Activated CD8-positive, alpha-beta T cell treated with anti-CD3 and anti-CD28 coated beads for 36 hours (primary cell): ENCODE results near the gene COX19. TPM values are rescaled to one million over a fixed set of nuclear protein-coding genes. Genes with fewer than 3 reads are reported as not detected.

Source experiments
- ATAC-seq: fragments of 200-7000 bp; cut with Tn5 transposase; one replicate; pipeline ENCODE4 v1.10.0; 2021; ENCODE audit warnings: mild to moderate bottlenecking, moderate library complexity
- CTCF ChIA-PET: fragments of 350-600 bp; sonication (Branson Sonifier 250); formaldehyde crosslinking; loops from one replicate; lab custom pipeline; 2021; ENCODE audit warnings: antibody characterized with exemption; lab: Charles Lee
- POLR2A ChIA-PET: fragments of 350-600 bp; sonication (Branson Sonifier 250); formaldehyde crosslinking; loops from one replicate; lab custom pipeline; 2021; ENCODE audit warnings: antibody characterized with exemption; lab: Charles Lee
- DNase-seq: peaks from one replicate; pipeline ENCODE4 v3.0.0-alpha.2; 2020
- H3K27ac Mint-ChIP-seq: one replicate; pipeline ENCODE4 v1.8.0; 2021; ENCODE audit warnings: mild to moderate bottlenecking, mixed read lengths
- H3K27me3 Mint-ChIP-seq: one replicate; pipeline ENCODE4 v1.8.0; 2021; ENCODE audit warnings: mixed read lengths
- H3K36me3 Mint-ChIP-seq: one replicate; pipeline ENCODE4 v1.8.0; 2021; ENCODE audit warnings: low read depth, mixed read lengths
- H3K4me1 Mint-ChIP-seq: one replicate; pipeline ENCODE4 v1.8.0; 2021; ENCODE audit warnings: low read depth, mixed read lengths
- H3K4me3 Mint-ChIP-seq: one replicate; pipeline ENCODE4 v1.8.0; 2021; ENCODE audit warnings: mild to moderate bottlenecking, moderate library complexity, mixed read lengths
- H3K9me3 Mint-ChIP-seq: one replicate; pipeline ENCODE4 v1.8.0; 2021; ENCODE audit warnings: mixed read lengths
- CTCF ChIP-seq: fragments of 200-600 bp; IDR thresholded peaks from one replicate; pipeline ENCODE4 v1.8.0; 2022; ENCODE audit warnings: antibody characterized with exemption, mild to moderate bottlenecking
- intact Hi-C: fragments of 100-400 bp; cut with micrococcal nuclease; formaldehyde crosslinking; loops from one replicate; pipeline ENCODE4 v1.10.0; 2022
- total RNA-seq, 2 experiments: library from RNA; stranded (reverse); gene quantifications; one replicate each; pipeline ENCODE4 v1.2.3, GENCODE V29; 2021

COX19 gene
- total RNA-seq, 2 experiments from 2014 or later, result 15.5 to 18.0 TPM

GRCh38 chr7:981793-982510 lies 6.6 kb upstream of the COX19 start:
- intact Hi-C loops, result no loop called here
- ChIA-PET POLR2A (no interaction called here), CTCF (interaction anchor here (1.1 to 1.2 kb wide), 2 partner anchors 11 to 195 kb away, joined by 3 to 4 read pairs; no protein-coding TSS in a partner anchor)
- Mint-ChIP-seq H3K4me3 (no peak overlapping the region), H3K36me3 (no peaks in the 10 kb centered on the region), H3K27ac (no peak overlapping the region), H3K27me3 (peaks cover 4% of the 10 kb centered on the region), H3K4me1 (peaks cover 3% of the 10 kb centered on the region), H3K9me3 (no peaks in the 10 kb centered on the region)
- no peak for TF ChIP-seq CTCF
- DNase-seq, result no peak
- ATAC-seq, result no peak

GRCh38 chr7:979886-980571 lies 4.7 kb upstream of the COX19 start:
- POLR2A ChIA-PET, result no interaction called here
- no peaks in the 10 kb centered on the region for H3K9me3 Mint-ChIP-seq

GRCh38 chr7:979151-979550 lies 3.8 kb upstream of the COX19 start:
- H3K27ac Mint-ChIP-seq, result no peak overlapping the region
- no peak for TF ChIP-seq CTCF
- ChIA-PET CTCF (interaction anchor here (1.1 to 7.5 kb wide), 3 partner anchors 14 to 107 kb away, joined by 4 to 67 read pairs (median 5); partner anchors contain the start of gene GPR146), POLR2A (no interaction called here)
- peaks cover 3% of the 10 kb centered on the region for H3K4me1 Mint-ChIP-seq
- ATAC-seq (no peak), DNase-seq (no peak)
- intact Hi-C loops, result no loop called here
- H3K9me3 Mint-ChIP-seq, result no peaks in the 10 kb centered on the region
- peaks cover 3% of the 10 kb centered on the region for H3K36me3 Mint-ChIP-seq
- H3K4me3 Mint-ChIP-seq, result no peak overlapping the region
- H3K27me3 Mint-ChIP-seq, result no peaks in the 10 kb centered on the region

More at GRCh38 chr7:979886-980571, 4.7 kb upstream of the COX19 start:
- Mint-ChIP-seq H3K27ac (no peak overlapping the region), H3K4me3 (no peak overlapping the region), H3K4me1 (no peaks in the 10 kb centered on the region), H3K27me3 (no peaks in the 10 kb centered on the region), H3K36me3 (no peaks in the 10 kb centered on the region)
- intact Hi-C loops, result no loop called here
- no peak for TF ChIP-seq CTCF
- CTCF ChIA-PET, result interaction anchor here (7.5 kb wide), 1 partner anchor 13 kb away, joined by 67 read pairs; no protein-coding TSS in a partner anchor
- ATAC-seq, result no peak
- no peak for DNase-seq

- Mint-ChIP-seq H3K27ac (no peak overlapping the region), H3K4me3 (no peak overlapping the region), H3K36me3 (peaks cover 3% of the 10 kb centered on the region), H3K9me3 (no peaks in the 10 kb centered on the region), H3K4me1 (peaks cover 3% of the 10 kb centered on the region), H3K27me3 (no peaks in the 10 kb centered on the region)
- ATAC-seq, result no peak
- intact Hi-C loops, result no loop called here
- no peak for DNase-seq
- TF ChIP-seq CTCF, result no peak
- ChIA-PET POLR2A (interaction anchor here (0.9 kb wide), 1 partner anchor 16 kb away, joined by 3 read pairs; no protein-coding TSS in a partner anchor), CTCF (interaction anchor here (1.0 to 7.5 kb wide), 5 partner anchors 15 to 198 kb away, joined by 3 to 67 read pairs (median 4); partner anchors contain the start of gene GPR146)
Observed at GRCh38 chr7:978416-979091, 3.2 kb upstream of the COX19 start.
